ENCODE measurements around the gene HDHD3.
"Not testable (repeated sequence)": the region's sequence is repeated elsewhere in the genome, so short reads cannot be mapped to it uniquely, and the experiment has no call there.

Gene HDHD3

GRCh38 chr9:113409883-113410206 is 33.1 kb upstream of the HDHD3 start:
- no peak for DNase-seq (ENCODE audit: low read depth)
- TF ChIP-seq, protein P1, sequence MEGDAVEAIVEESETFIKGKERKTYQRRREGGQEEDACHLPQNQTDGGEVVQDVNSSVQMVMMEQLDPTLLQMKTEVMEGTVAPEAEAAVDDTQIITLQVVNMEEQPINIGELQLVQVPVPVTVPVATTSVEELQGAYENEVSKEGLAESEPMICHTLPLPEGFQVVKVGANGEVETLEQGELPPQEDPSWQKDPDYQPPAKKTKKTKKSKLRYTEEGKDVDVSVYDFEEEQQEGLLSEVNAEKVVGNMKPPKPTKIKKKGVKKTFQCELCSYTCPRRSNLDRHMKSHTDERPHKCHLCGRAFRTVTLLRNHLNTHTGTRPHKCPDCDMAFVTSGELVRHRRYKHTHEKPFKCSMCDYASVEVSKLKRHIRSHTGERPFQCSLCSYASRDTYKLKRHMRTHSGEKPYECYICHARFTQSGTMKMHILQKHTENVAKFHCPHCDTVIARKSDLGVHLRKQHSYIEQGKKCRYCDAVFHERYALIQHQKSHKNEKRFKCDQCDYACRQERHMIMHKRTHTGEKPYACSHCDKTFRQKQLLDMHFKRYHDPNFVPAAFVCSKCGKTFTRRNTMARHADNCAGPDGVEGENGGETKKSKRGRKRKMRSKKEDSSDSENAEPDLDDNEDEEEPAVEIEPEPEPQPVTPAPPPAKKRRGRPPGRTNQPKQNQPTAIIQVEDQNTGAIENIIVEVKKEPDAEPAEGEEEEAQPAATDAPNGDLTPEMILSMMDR (conservative IDR thresholded peaks at IDR 0.05; ENCODE audit: low read length), result no peak
- H3K4me3 ChIP-seq (ENCODE audit: low read length), result peak overlapping the region; percentile 96

- TF ChIP-seq, protein P1 (conservative IDR thresholded peaks at IDR 0.05; ENCODE audit: low read length), result no peak
- DNase-seq (ENCODE audit: low read depth), result no peak
- H3K4me3 ChIP-seq (ENCODE audit: low read length), result peak overlapping the region; percentile 96
These were observed 32.7 kb upstream of the HDHD3 start for GRCh38 chr9:113409481-113409880.

DNA sequence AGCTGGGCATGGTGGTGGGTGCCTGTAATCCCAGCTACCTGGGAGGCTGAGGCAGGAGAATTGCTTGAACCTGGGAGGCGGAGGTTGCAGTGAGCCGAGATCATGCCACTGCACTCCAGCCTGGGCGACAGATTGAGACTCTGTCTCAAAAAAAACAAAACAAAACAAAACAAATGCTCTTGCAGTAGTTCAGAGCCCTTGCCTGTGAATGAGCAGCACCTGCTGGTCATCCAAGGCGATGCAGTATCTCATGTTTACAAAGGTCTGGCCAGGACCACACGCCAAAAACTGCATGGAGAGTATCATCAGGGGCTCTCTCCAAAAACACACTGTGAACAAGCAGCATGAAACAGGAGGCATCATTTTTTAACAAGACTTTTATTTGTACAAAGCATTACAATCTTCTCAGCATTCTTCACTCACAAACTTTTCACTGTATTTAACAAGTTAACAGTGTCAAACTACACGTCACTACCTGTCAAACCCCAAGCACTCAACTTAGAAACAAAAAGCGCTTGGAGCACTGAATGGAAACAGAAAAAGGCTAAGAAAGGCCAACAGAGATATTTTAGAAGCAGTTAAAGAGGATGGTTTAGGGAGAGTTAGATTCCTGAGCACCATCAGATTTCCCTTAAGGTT is 30.2 kb upstream of the HDHD3 start:
- not testable (repeated sequence) for H3K4me3 ChIP-seq (ENCODE audit: low read length)
- peak; percentile 81 for DNase-seq (ENCODE audit: low read depth)
- TF ChIP-seq, protein P1 (conservative IDR thresholded peaks at IDR 0.05; ENCODE audit: low read length), result peak; percentile 91

- not testable (repeated sequence) for H3K4me3 ChIP-seq (ENCODE audit: low read length); DNase-seq (ENCODE audit: low read depth)
These were observed 29.6 kb upstream of the HDHD3 start for GRCh38 chr9:113406353-113406752.

DNA sequence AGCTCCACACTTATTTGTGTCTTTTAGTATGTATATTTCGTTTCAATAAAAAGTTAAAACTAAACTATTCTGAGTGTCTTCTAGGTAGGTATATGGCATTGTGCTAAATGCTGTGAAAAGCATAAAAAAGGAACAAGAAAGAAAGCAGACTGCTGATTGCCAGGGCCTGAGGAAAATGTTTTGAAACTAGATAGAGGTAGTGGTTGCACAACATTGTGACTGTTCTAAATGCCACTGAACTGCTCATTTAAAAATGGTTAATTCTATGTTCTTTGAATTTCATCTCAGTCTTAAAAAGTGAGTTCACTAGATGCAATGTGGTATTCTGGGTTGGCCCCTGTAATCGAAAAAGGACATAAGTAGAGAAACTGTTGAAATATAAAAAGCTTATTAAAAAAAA is 26.9 kb upstream of the HDHD3 start:
- TF ChIP-seq, protein P1 (conservative IDR thresholded peaks at IDR 0.05; ENCODE audit: low read length), result no peak
- no peak overlapping the region for H3K4me3 ChIP-seq (ENCODE audit: low read length)
- no peak for DNase-seq (ENCODE audit: low read depth)

- DNase-seq (ENCODE audit: low read depth), result peak; percentile 98
- TF ChIP-seq, protein P1 (conservative IDR thresholded peaks at IDR 0.05; ENCODE audit: low read length), result peak; percentile 74
- H3K4me3 ChIP-seq (ENCODE audit: low read length), result peak within 1 kb of the TSS; percentile 95
These were observed 24.4 kb upstream of the HDHD3 start, which contains the start of gene ALAD for GRCh38 chr9:113401027-113401792. Gene ALAD, minus strand, starts transcription at chr9:113401284. Its CDS starts 7,725 bp downstream, at chr9:113393559.

DNA sequence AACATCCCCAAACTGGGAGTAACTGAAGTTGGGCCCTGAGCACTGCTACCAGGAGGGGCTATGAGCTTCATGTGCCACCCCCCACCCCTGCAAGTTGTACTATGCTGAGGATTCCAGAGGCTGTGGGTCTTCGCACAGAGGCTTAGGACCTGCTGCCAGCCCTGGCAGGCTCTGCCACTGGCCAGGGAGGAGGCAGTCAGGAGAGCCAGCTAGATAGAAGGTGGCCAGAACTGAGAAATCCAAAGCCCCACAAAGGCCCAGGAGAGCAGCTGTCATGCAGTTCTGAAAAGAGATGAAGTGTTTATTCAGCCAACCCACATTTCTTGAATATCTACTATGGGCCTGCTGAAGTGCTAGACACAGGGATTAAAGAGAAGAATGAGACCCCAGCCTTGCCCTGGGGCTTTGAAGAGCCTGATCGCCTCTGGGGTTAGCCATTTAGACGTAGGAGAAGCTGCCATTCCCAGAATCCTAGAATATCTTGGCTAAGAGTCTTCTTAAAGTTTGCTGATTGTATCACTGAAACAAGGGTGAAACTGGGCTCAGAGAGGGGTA is 22.9 kb upstream of the HDHD3 start:
- no peak overlapping the region; the same call in 1 of the 2 replicates for H3K4me3 ChIP-seq (ENCODE audit: low read length)
- TF ChIP-seq, protein P1 (conservative IDR thresholded peaks at IDR 0.05; ENCODE audit: low read length), result no peak
- no peak for DNase-seq (ENCODE audit: low read depth)

Data from AG10803 (cell line).